Gastroesophageal sphincter (tissue), 4 donors: ENCODE data around the gene CCDC127. TPM values are rescaled to one million over a fixed set of nuclear protein-coding genes. Genes with fewer than 3 reads are reported as not detected.
A peak's percentile ranks its signal among the peaks of the same experiment; 100 is the strongest.

ENCODE experiments used
- ATAC-seq: fragments of 150-250 bp; one replicate; pipeline ENCODE4 v1.9.1; 2016; ENCODE audit warnings: mild to moderate bottlenecking, moderate library complexity
- H3K27ac ChIP-seq, 4 donors: fragments of 200-600 bp; sonication (generic) in 3 of 4; 1 replicate in 3 of 4; 2 replicates in 1 of 4; pipeline ENCODE4 v1.5.1; 2016 to 2019
- H3K27me3 ChIP-seq: fragments of 200-600 bp; sonication (generic); one replicate; pipeline ENCODE4 v1.5.1; 2019
- H3K36me3 ChIP-seq, 2 donors: fragments of 200-600 bp; sonication (generic); one replicate each; pipeline ENCODE4 v1.5.1; 2019; ENCODE audit warnings: control low read depth in 1 of 2
- H3K4me1 ChIP-seq, 3 donors: fragments of 200-600 bp; sonication (generic); 1 replicate in 2 of 3; 2 replicates in 1 of 3; pipeline ENCODE4 v1.5.1; 2016 to 2019; ENCODE audit warnings: control low read depth in 2 of 3
- H3K4me3 ChIP-seq, 2 donors: fragments of 200-600 bp; sonication (generic); one replicate each; pipeline ENCODE4 v1.5.1; 2019; ENCODE audit warnings: mild to moderate bottlenecking in 1 of 2, moderate library complexity in 1 of 2
- H3K9me3 ChIP-seq, 3 donors: fragments of 200-600 bp; sonication (generic); one replicate each; pipeline ENCODE4 v1.5.1; 2017 to 2019; ENCODE audit warnings: control low read depth in 2 of 3
- CTCF ChIP-seq, 4 experiments: fragments of 200-600 bp in 2 of 4; fragments of 450-650 bp in 2 of 4; sonication (generic) in 1 of 4; IDR thresholded peaks; one replicate each; pipeline ENCODE4 v1.5.1; 2017 to 2019; ENCODE audit warnings: antibody characterized with exemption in 4 of 4, mild to moderate bottlenecking in 2 of 4, moderate library complexity in 2 of 4
- EP300 ChIP-seq: sonication (generic); formaldehyde crosslinking; IDR thresholded peaks from one replicate; pipeline ENCODE4 v1.6.1; 2017; ENCODE audit warnings: antibody characterized with exemption, mild to moderate bottlenecking
- POLR2A ChIP-seq, 2 donors: fragments of 450-650 bp; IDR thresholded peaks; one replicate each; pipeline ENCODE4 v1.6.1; 2017; ENCODE audit warnings: antibody characterized with exemption in 2 of 2, mild to moderate bottlenecking in 2 of 2, moderate library complexity in 1 of 2
- POLR2AphosphoS5 ChIP-seq: sonication (generic); formaldehyde crosslinking; IDR thresholded peaks from one replicate; pipeline ENCODE4 v1.6.1; 2017; ENCODE audit warnings: antibody characterized with exemption
- WGBS, 2 donors: methylation state at CpG; one replicate each; pipeline ENCODE4 v1.1.5; 2018; ENCODE audit warnings: low coverage in 1 of 2; 5-methylcytosine and 5-hydroxymethylcytosine counted together
- total RNA-seq, 4 donors: library from RNA; depleted of rRNA; stranded (reverse); fragments of >200 nt; gene quantifications; one replicate each; pipeline ENCODE4 v1.1.0, GENCODE V29; 2016

The CCDC127 gene
- total RNA-seq, 4 donors from 2014 or later = 6.5 to 11.7 (median 8.2) TPM

- no peaks in the 10 kb centered on the region for H3K9me3 ChIP-seq
- H3K36me3 ChIP-seq = no peaks in the 10 kb centered on the region
- H3K4me1 ChIP-seq = peaks cover 0 to 37% (median 4%) of the 10 kb centered on the region in 3 donors
- H3K27ac ChIP-seq = no peak overlapping the region
- TF ChIP-seq POLR2A (IDR thresholded peaks at IDR 0.05) (no peak), CTCF (IDR thresholded peaks at IDR 0.05) (peak in 3 of 4 experiments; percentile 90 to 94 (median 93))
- H3K27me3 ChIP-seq = peaks cover 24% of the 10 kb centered on the region
- peak overlapping the region in 1 of 2 donors; percentile 39 for H3K4me3 ChIP-seq
- 60% methylated on average over 1 of the region's 37 CpGs; no CpG with 5 or more reads in 1 of the 2 donors for WGBS, 2 donors
- ATAC-seq = peak; percentile 87
Observed at GRCh38 chr5:188488-189481, 29.2 kb downstream of the CCDC127 start.

- no peaks in the 10 kb centered on the region for H3K36me3 ChIP-seq
- H3K27me3 ChIP-seq = peaks cover 20% of the 10 kb centered on the region
- no peak for ATAC-seq
- TF ChIP-seq POLR2A (IDR thresholded peaks at IDR 0.05) (no peak), POLR2AphosphoS5 (no peak), CTCF (IDR thresholded peaks at IDR 0.05) (no peak), EP300 (no peak)
- H3K4me1 ChIP-seq = peaks cover 0 to 37% (median 4%) of the 10 kb centered on the region in 3 donors
- peak overlapping the region in 1 of 2 donors; percentile 39 for H3K4me3 ChIP-seq
- H3K9me3 ChIP-seq = no peaks in the 10 kb centered on the region
- WGBS, 2 donors = no CpG with 5 or more reads among the region's 21 CpGs
- no peak overlapping the region for H3K27ac ChIP-seq
Observed at GRCh38 chr5:187617-188451, 30.1 kb downstream of the CCDC127 start.

- Histone ChIP-seq H3K9me3 (no peaks in the 10 kb centered on the region), H3K27ac (no peak overlapping the region), H3K27me3 (peaks cover 22% of the 10 kb centered on the region), H3K4me3 (no peak overlapping the region), H3K36me3 (no peaks in the 10 kb centered on the region), H3K4me1 (peaks cover 0 to 37% (median 4%) of the 10 kb centered on the region in 3 donors)
- no CpG with 5 or more reads among the region's 13 CpGs for WGBS, 2 donors
- ATAC-seq = no peak
- no peak for TF ChIP-seq POLR2A (IDR thresholded peaks at IDR 0.05)
- TF ChIP-seq CTCF (IDR thresholded peaks at IDR 0.05) = no peak
- no peak for TF ChIP-seq POLR2AphosphoS5
- no peak for TF ChIP-seq EP300
Observed at GRCh38 chr5:187042-187431, 30.9 kb downstream of the CCDC127 start.

GRCh38 chr5:186091-187041, 31.6 kb downstream of the CCDC127 start:
- Histone ChIP-seq H3K36me3 (no peaks in the 10 kb centered on the region), H3K4me1 (peaks cover 0 to 30% (median under 1%) of the 10 kb centered on the region in 3 donors), H3K9me3 (no peaks in the 10 kb centered on the region), H3K4me3 (no peak overlapping the region), H3K27me3 (peaks cover 22% of the 10 kb centered on the region), H3K27ac (no peak overlapping the region)
- TF ChIP-seq EP300 (no peak), POLR2AphosphoS5 (no peak), POLR2A (IDR thresholded peaks at IDR 0.05) (no peak), CTCF (IDR thresholded peaks at IDR 0.05) (no peak)
- WGBS, 2 donors = 88 to 92% methylated on average over 2 to 3 of the region's 28 CpGs
- ATAC-seq = no peak
